G401 (cell line): ENCODE results near the gene AK8. TPM values are rescaled to one million over a fixed set of nuclear protein-coding genes. Genes with fewer than 3 reads are reported as not detected.

ENCODE experiments used
- DNase-seq: peaks from one replicate; pipeline ENCODE4 v3.0.0-alpha.2; 2015; ENCODE audit warnings: low spot score
- in situ Hi-C: cut with HindIII; loops from 2 replicates; pipeline ENCODE4 v1.10.0; 2016; ENCODE audit warnings: low sequenced_read_pairs, mixed read lengths
- total RNA-seq: library from RNA; depleted of rRNA; stranded (reverse); fragments of >200 nt; shearing (Covaris generic); gene quantifications from 2 replicates; pipeline ENCODE4 v1.2.3, GENCODE V29; 2014

AK8 gene
- total RNA-seq, 1 experiment from 2014 or later, result 3.6 TPM

DNA sequence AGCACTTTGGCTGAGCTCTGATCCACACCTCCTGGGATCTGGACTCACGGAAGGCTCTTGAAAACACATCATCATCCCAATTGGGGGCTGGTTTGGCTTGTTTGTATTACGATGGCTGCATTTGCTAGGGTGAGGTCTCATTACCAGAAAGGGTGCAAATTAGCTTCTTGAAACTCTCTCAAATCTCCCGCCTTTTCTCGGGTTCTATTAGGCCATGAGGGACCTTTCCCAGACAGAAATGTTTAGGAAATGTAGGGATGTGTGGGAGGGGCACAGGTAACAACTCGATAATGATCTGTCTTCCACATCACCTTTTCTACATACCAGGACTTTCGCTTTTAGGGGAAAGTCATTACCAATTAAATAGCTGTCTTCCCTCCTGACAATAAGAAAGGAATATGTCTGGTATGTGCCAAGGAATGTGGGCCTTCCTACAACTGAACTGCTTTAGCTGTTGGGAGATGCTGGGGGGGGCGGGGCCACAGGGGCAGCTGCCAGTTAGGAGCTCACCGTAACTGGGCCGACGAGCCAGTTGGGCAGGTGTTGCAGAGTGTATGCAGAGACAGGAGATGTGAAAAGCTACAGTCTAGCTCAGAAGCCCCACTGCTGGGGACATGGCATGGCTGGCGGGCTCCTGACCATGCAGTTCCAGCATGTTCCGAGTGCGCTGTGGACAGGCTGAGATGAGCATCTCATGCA, 71.2 kb downstream of the AK8 start:
- in situ Hi-C loops, result no loop called here
- DNase-seq, result no peak

DNA sequence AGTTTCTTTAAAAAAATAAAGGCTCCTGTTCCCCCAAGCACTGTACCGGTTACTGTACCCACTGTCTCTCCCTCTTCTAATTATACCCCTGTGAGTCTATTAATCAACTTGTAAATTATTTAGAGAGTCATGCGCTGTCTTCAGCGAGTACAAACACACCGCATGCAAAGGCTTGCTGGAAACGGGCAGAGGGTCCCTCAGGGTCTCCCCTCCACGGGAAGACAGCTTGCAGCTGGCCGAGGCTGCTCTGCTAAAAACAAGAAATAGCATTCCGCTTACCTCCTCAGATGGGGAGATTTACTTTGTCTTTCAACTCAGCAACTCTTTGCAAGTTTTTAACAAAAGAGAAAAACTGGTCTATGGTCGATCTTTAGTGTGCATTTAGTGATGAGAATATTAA, 71.8 kb downstream of the AK8 start:
- in situ Hi-C loops, result no loop called here
- no peak for DNase-seq

DNA sequence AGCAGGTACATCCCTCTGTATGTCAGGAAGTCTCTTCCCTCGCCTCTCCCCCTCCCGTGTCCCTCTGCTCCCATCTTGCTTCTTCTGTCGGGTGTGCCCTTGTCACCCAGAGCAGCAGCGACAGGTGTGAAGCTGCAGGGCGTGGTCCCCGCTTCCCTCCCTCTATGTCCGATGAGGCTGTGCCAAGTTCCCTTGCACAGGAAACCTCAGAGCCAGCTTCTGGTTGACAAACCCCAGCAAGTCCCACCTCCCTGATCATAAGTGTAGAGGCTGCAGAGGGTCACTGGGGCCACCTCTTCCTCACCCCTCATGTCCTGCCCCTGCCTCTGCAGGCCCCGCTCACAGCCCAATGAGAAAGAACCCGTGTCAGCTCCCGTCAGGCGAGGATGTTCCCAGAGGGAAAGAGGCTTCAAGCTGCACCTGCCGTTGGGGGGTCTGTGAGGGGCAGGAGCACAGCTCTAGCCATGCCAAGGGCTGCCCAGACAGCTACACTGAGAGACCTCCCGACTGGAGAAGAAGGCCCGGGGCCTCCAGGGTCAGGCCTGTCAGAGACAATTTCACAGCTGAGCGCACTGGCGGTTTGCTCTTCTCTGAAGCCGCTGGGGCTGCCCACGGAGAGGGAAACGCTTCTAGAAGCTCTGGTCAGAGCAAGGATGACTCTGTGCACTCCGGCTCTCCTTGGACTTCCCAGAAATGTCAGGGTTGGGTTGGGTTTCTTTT, 73.3 kb downstream of the AK8 start:
- DNase-seq, result no peak
- in situ Hi-C loops, result no loop called here

DNA sequence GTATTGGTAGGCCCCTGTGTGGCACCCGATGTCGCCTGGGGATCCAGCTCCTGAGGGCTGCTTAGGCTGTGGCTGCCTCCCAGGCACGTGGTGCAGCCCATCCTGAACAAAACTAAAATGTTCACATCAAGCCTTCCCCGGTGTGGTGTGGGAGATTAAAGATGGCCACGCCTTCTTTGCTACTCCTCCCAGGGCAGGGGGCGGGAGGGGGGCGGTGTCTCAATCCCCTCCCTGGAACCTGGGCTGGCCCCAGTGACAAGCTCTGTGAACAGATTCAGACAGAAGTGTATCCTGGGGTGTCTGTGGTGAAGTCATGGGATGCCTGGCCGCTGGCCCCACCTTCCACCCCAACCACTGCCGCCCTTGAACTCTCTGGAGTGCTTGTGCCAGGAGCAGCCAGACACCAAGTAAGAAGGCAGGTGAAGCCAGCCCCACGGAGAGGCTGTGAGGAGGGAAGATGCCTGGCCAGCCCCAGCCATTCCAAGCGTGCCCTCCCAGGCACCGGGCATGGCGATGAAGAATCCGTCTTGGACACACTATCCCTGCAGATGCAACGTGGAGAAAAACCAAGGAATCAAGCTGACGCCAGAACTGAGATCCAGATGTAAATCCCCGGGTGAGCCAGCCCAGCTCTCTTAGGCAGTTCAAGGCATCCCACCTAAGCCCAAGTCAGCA, 75.8 kb downstream of the AK8 start:
- no peak for DNase-seq
- in situ Hi-C loops, result no loop called here

DNA sequence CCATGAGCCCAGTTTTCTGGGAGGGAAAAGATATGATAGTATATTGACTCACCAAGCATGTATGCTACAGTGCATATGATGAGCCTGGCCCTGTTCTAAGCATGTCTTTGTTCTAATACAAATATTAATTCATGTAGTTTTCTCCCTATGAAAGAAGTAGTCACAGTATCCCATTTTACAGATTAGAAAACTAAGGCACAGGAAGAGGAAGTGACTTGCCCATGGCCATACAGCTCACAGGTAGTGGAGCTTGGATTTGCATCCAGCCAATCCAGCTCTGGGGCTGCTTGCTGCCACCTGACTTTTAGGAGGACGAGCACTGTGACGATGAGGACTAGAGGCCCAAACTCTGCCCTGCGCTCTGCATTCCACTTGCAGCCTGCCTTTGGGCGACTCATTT, 76.4 kb downstream of the AK8 start:
- in situ Hi-C loops, result no loop called here
- DNase-seq, result no peak

DNA sequence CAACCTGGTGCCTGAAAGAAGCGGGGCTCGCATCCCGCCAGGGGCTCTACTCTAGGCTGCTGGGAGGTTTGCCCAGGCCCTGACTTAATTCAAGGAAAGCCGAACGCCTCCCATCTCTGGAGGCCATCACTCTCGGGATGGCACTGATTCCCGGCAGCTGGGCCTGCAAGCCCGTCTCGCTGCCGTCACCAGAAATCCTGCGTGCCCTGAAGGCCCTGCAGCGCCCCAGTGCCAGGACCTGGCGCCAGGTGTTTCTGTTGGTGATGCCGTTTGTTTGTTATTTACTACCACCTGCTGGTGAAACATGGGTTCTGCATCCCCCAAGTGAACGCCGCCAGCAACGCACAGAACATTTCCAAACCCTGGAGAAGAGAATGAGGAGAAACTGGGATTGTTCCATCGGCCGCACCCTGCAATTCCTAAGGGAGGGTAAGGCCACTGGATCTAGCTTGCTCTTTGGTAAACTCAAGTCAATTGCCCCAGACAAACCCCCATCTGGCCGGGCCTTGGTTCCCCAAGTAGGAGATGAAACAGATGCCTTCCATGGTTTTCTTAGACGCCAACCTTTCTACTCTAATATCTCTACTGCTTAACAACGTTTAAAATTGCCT, 77.9 kb downstream of the AK8 start:
- in situ Hi-C loops, result no loop called here
- DNase-seq, result peak; percentile 94

DNA sequence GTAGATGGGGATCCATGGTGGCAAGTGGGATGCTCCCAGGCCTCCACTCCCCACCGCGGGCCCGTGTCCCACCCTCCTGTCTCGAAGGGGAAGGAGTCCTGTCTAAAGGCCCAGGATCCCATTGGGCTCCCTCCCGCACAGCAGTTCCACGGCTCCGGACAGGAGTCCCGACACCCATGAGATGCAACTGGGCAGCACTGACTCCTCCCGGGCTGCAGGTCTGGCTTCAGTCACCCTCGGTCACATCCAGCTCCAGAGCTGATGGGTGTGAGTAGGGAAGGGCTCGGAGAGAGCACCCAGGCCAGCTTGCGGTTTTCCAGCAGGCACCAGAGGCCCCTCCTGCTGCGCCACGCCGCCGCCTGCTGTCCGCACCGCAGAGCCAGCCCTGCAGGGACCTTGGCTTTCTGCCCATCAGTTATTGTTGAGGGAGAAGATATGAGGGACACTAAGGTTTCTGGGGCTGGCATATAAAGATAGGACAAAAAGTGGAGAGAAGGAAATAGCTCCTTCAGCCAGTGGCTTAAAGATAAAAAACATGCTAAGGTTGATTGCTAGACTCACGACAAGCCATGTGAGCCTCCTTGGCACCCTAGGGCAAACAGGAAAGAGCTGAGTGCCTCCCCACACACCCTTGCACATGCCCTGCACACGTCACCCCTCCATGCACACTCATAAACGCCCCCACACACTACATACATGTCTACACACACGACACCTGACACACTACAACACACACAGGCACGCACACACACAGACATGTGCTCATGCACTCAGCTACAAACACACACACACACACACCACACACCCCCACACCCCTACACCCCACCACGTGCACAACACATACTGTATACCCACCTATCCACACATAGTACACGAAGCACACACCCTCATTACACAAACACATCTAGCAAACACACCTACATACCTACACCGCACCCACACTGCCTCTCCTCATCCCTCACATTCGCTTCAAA, 79.0 kb downstream of the AK8 start:
- in situ Hi-C loops, result no loop called here
- no peak for DNase-seq

DNA sequence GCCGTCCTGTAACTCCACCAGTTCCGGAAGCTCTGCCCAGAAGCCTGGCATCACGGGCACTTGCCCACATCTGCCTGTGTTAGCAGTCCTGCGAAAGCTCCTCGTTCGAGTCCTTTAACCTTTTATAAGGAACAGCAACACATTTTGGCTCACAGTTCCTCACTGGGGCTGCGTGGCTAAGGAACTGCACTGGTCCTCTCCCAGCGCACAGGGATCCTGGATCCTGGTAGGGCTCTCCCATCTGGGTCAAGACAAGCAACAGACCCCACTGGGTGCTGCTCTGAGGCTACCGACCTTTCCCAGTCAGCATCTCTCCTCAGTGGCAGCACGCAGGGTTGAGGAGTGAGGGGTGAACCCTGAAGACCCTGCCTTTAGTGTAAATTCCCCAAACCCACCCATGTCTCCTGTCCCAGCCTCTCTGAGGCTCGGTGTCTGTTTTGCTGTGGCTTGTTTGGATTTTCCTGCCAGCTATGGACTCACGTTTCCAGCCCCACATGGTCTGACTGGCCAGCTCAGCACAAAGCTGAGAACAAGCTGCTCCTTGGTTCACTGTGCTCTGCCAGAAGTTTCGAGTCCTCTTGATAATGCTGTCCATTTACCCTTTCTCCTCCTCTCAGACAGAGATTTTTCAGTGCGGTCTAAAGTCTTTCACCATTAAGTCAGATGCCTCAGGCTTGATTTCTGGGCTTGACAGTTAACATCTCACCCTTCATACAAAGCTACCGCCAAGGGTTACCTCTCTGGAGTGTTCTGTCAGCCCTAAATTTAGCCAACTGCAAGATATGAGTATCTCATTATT, 80.0 kb downstream of the AK8 start:
- in situ Hi-C loops, result no loop called here
- peak; percentile 18 for DNase-seq

DNA sequence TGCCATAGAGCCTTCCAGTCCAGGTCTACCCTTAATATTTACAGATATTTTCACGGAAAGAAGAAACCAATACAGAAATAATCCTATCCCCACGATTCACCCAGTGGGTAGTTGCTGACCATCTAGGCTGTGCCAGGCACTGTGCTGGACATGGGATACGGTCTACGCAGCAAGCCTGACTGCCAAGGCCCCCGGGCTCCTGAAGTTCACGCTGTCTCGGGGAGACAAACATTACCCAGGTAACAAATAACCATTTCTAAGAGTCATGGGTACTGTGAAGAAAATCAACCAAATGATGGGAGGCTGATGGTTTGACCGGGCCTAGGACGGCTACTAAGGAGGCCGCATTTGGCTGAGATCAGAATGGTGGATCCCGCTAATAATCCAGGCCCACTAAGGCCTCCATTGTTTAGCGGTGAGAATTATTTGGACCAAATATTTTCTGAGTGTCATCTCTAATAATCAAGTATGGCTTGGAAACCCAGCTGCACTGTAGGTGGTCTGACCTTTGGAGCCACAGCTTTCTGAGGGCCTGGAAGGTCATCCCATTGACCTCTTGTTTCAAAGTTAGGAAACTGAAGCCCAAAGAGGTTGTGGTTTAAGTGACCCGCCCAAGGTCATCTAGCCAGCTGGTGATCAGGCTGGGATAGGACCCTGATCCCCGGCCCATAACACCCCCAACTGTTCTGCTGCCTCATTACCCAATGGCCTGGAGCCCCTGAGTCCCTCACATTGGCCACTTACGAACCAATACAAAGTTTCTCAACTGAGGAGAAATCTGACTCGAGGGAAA, 82.4 kb downstream of the AK8 start:
- in situ Hi-C loops, result no loop called here
- DNase-seq, result no peak

DNA sequence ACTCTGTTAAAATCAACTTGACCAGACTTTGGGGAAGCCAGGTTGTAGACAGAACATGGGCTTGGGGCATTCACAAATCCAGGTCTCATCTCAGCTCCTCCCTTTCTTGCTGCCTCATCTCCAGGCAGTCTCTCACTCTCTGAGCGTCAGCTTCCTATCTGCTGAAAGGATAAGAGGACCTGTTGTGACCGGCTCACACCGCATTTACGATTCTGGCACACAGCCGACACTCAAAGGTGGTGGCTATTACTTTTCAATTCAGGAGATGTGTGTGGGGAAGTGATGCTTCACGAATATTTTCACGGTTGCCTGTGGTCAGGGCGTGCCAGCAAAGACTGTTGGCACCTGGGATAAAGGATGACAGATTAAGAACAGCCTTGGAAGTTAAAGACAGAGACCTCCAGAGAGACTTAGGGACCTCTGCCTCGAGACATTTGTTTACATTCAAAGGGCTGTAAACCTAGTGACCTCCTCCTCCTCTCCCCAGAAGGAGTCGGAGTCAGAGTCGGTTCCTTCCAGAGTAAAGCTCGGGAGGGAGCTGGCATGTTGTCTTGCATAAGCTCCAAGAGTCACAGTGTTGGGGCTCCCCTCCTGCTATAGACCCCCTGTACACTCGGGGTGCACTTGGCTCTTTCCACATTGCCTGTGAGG, 83.2 kb downstream of the AK8 start:
- no peak for DNase-seq
- in situ Hi-C loops, result no loop called here

DNA sequence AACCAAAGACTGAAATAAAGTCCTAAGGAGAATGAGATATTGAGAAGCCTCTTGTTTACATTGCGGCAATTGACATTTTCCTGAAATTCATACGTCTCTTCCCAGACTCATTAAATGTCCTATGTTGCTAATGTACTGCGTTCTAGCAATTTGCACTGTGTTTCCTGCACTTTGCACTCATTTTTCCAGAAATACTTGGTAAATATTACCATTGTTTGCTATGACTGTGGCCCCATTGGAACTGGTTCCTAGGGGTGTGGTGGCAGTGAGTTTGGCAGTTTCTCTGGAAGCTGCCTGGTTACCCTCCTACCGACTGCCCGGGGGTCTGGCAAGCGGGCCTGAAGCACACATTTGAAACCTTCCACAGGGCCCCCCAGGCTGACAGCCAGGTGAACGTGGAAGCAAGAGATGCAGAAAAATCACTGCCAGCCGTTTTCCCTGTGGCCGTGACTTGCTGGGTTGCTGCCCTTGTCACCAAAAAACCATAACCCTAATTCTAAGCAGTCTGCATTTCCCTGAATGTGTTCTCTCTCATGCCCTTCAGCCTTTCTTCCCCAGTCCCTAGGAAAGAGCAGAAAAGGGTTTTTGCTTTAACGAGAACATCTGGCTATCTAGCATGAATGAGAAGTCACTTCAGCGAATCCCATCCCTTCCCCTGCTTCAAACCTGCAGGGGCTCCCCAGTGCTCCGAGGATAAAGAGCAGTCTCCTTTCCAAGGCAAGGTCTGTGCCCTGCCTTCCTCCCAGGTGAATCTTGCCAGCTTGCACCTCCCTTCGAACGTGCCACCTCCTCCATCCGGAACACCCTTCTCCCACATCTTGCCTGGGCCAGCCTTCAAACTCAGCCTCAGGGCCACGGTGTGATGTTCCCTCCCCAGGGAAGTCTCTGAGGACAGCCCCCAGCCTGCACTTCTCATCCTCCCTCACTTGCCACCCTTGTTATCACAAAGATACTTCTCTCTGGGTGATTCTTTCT, 84.2 kb downstream of the AK8 start:
- DNase-seq, result no peak
- in situ Hi-C loops, result no loop called here

DNA sequence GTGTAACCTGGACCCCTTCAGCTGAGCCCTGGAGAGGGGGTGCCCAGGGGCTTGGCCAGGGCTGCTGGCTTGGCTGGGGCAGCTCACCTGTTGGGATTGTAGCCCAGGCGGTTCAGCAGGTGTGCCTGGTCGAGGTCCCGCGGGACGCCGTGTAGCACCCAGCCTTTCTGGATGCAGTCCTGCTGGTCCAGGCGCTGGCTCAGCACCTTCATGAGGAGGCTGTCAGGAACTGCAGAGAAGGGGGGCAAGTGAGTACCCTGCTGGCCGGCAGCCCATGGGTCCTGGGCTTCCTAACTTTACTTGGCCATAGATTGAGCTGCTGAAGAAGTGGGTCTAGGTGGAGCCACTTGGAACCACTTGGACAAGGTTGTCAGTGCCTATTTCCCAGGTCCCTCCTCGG, 85.5 kb downstream of the AK8 start:
- in situ Hi-C loops, result no loop called here
- no peak for DNase-seq

DNA sequence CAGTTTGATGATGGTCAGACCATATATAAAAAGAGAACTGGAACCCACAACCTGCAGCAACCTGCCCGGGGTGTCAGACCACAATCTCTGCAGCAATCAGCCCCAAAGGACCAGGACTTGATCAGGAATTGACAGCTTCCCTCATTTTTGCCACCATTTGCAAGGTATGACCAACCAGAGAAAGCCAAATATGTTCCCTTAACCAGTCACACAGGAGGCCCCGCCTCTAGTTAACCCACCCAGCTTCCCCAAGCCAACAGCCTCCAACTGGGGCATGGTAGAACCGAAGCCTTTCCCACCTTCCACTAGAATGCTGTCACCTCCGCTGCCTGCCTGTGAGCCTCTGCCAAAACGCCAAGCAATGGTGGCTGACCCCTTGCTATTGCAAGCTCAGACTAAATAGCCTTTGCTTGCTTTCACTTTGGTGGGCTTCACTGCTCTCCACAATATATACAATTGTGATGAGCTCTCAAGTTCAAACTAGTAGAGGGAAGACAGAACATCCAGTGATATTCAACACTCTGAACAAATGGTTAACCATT, 86.3 kb downstream of the AK8 start:
- in situ Hi-C loops, result no loop called here
- DNase-seq, result no peak

DNA sequence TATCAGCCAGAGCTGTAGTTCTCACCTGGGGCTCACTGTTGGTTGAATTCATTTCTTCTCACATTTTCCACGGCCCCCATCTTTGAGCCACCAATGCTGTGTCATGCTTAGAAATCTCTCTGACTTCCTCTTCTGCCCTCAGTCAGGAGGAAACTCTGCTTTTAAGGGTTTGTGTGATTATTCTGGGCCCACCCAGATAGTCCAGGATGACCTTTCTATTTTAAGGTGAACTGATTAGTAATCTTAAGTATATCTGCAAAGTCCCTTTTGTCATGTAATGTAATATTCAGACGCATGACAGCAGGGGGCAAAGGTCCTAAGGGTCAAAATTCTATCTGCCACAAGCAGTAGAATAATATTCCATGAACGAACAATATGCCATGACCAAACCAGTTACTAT, 88.4 kb downstream of the AK8 start:
- in situ Hi-C loops, result no loop called here

DNA sequence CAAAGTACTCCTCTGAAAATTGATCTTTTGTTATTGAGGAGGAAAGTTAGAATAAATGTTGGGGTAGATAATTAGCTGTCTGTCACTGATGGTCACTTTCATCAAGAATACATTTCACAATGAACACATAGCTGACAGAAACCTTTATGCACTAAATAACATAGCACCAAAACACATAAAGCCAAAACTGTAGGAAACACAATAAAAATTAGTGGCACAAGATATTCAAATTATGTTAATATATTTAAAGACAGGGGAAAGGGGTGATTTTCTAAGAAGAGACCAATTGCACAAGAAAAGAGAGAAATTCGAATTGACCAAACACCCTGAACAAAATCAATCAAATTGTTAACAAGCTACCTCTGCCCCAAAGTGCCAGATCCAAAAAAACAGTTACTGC, 89.7 kb downstream of the AK8 start:
- no peak for DNase-seq
- in situ Hi-C loops, result no loop called here

More for the DNA sequence above, 88.4 kb downstream of the AK8 start:
- DNase-seq, result no peak

DNA sequence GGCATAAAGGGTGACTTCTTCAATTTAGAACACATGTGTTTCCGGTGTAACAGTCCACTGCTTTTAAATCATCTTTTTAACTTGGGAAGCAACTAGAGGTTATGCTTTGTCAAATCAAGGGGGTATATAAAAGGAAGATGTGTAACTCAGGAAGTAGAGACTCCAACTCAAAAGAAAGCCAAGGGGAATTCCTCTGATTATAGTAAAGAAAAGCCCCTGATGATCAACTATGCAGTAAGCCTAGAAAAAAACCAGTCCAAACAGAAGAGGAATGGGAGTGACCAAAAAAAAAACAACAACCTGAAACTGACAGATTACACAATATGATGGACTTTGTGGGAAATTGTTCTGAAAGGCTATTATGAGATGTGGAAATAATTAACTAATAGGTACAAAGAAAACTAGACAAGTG, 90.3 kb downstream of the AK8 start:
- DNase-seq, result no peak
- in situ Hi-C loops, result no loop called here
